GM12873 (cell line): ENCODE data around the gene MIDN.

Experiments
- CTCF ChIP-seq: IDR thresholded peaks from 2 replicates; pipeline ENCODE4 v1.5.1; 2012; ENCODE audit warnings: low read depth, mild to moderate bottlenecking, moderate library complexity, low read length, control low read depth; ENCODE audit not compliant: insufficient read depth; ENCODE audit errors: missing control alignments

MIDN gene

GRCh38 chr19:1293782-1294604, 45.6 kb downstream of the MIDN start:
- no peak for TF ChIP-seq CTCF

- TF ChIP-seq CTCF, result no peak
Observed at GRCh38 chr19:1294688-1295087, 46.3 kb downstream of the MIDN start.

GRCh38 chr19:1295169-1296012, 47.0 kb downstream of the MIDN start:
- no peak for TF ChIP-seq CTCF

GRCh38 chr19:1296078-1296477, 47.7 kb downstream of the MIDN start:
- no peak for TF ChIP-seq CTCF

GRCh38 chr19:1296575-1297271, 48.3 kb downstream of the MIDN start:
- TF ChIP-seq CTCF, result no peak

GRCh38 chr19:1298235-1298634, 49.9 kb downstream of the MIDN start:
- no peak for TF ChIP-seq CTCF

GRCh38 chr19:1299801-1300200, 51.4 kb downstream of the MIDN start:
- no peak for TF ChIP-seq CTCF
